Activated T-cell treated with anti-CD3 and anti-CD28 coated beads for 1 hour (primary cell): ENCODE data around the gene USP7.

Source experiments
- DNase-seq: peaks from one replicate; pipeline ENCODE4 v3.0.0-alpha.2; 2020; ENCODE audit warnings: low read depth

The USP7 gene

DNA sequence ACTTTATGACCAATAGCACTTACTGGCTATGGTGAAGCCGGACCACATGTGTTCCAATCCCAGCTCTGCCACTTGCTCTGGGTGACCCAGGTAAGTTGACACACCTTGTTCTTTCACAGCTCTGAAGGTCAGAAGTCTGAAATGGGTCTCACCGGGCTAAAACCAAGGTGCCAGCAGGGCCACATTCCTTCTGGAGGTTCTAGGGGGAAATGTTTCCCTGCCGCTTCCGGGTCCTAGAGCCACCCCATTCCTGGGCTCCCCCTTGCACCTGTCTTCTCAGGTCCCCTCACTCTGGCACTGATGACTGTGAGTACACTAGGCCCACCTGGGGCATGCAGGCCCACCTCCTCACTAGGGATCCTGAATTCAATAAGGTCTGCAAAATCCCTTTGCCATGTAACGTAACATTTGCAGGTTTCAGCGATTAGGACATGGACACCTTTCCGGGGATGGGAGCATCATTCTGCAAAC, 11.4 kb downstream of the USP7 start:
- DNase-seq, result no peak

DNA sequence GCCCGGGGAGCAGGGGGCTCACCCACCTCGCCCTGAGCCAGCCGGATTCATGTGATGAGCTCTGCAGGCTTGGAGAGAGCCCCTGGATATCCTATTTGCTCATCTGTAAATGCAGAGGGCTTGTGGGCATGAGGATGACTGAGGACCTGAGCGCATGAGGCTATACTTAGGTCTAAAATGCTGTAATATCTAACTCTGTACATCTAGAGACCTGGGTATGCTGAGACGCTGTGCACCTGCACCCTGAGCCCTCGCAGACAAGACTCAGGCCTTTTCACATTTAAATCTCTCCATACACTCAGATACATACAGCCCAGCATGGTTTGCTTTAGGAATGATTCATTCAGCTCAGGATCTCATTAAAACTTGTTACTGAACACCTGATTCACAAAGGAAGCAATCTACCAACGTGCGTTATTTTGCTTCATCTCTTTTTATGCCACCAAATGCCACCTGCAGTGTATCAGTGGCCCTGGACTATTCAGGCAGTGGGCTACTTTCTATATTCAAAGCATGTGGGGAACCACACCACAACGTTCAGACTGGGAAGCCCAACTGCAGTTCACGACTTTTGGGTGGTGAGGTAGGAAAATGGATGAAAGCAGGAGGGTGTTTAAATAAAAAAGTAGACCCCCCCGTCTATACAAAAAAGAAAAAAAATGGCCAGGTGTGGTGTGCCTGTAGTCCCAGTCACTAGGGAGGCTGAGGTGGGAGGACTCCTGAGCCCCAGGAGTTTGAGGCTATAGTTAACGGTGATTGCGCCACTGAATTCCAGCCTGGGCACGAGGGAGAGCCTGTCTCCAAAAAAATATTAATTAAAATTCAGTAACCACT, 12.0 kb downstream of the USP7 start:
- no peak for DNase-seq

DNA sequence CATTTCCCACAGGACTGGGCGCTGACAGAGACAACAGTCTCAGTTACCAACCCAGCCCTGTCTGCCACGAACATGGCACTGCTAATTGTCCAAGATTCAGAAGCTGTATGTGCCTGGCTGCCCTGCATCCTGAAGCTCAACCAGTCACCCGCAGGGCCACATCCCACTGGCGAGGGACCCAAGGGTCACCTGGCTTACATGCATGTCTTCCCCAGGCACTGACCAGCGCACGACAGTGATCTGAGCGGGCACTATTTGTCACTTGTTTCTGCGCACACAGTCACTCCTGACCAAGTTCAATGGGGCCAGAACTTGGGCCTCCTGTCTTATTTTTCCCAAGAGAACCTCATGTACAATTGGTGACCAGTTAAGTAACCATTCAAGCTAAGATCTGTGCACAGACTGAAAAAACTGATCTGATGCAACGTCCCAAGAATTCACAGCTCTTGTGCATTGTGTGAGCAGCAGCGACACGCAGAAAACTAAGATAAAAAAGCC, 13.1 kb downstream of the USP7 start:
- DNase-seq, result no peak

DNA sequence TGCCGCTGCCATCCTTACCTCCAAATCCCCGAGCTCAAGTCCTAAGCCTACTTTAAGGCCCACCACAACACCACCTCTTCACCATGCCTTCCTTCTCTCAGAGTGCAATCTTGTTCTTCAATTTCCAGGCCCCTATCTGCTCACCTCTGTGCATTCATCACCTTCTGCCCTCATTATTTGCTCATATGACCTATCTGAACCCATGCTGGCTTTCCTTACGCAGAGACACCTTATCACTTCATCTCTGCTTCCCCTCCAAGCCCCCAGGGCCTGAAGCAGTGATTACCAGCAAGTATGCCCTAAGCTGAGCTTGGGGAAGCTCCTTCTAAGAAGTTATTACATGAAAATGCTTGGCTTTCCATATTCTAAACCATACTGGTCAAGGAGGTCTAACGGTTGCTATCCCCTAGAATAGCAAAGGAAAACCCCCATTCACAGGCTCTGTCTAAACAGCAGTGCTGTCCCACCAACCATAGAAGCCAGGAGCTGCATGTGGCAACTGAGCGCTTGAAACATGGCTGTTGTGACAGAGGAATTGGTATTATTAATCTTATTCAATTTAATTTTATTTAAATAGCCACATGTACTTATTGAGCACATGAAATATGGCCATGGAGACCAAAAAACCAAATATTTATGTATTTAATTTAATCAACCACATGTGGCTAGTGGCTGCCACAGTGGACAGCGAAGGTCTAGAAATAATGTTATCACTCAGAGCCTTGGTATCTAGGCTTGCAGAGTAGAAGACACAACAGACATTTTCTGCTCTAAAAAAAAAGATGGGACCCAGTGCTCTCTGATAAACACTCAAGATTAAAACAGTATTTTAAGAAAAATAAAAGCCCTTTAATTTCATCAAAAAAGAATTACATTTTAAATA, 13.9 kb downstream of the USP7 start:
- no peak for DNase-seq

DNA sequence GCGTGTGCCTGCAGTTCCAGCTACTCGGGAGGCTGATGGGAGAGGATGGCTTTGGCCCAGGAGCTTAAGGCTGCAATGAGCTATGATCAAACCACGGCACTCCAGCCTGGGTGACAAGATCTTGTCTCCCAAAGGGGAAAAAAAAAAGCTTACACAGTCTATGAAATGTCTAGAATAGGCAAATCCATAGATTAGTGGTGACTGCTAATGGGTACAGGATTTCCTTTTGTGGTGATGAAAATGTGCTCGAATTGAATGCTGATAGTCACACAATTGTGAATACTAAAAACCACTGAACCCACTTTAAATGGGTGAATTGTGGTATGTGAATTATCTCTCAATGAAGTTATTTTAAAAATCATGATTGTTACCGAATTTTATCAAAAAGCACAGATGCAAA, 14.9 kb downstream of the USP7 start:
- no peak for DNase-seq

DNA sequence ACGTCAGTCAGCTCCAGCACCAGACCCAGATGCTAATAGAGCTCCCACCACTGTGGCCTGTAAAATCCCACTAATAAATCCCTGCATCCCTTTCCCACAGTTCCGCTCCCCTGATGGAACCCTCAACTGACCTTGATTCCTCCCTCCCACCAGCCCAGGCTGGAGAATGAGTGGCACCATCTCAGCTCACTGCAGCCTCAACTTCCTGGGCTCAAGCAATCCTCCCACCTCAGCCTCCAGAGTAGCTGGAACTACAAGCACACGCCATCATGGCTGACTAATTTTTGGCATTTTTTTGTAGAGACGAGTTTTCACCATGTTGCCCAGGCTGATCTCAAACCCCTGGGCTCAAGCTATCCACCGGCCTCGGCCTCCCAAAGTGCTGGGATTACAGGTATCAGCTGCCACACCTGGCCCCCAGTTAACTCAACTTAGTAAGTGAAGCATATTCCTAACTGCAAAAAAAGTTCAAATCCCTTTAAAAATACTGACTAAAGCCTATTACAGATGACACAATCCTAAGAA, 15.6 kb downstream of the USP7 start:
- DNase-seq, result no peak

DNA sequence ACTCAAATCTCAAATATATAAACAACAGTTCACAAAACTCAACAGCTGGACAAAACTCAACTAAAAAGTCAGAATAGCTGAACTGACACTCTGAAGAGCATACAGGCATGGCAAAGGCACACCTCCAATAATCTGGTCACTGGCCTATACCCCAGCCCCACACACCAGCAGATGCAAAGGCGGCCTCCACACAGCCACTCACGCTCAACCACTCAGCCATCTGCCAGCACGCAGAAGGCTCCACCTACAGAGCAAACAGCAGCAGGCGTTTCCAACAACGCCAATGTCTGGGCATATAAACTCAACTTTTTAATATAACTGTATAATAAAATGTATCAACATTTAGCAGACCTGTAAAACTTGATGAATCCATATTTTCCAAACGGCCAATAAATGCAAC, 17.2 kb downstream of the USP7 start:
- no peak for DNase-seq

DNA sequence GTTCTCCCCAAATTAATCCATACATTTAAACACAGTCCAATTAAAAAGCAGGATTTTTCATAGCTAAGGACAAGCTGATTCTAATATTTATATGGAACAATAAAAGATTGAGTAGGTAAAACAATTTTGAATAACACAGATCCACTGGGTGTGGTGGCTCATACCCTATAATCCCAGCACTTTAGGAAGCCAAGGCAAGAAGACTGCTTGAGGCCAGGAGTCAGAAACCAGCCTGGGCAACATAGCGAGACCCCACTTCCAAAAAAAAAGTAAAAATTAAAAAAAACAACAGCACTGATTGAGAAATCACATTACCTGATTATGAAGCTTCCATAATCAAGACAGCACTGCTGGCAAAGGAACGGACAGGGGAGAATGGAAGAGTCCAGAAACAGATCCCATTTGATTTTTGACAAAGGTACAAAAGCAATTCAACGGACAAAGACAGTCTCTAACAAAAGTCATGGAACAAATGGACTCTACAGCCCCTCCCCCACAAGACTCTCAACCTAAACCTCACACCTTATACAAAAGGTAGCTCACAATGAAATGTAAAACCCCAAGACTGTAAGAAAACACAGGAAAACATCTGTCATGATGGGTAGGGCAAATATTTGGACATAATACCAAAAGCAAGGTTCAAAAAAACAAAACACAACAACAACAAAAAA, 17.9 kb downstream of the USP7 start:
- DNase-seq, result no peak

DNA sequence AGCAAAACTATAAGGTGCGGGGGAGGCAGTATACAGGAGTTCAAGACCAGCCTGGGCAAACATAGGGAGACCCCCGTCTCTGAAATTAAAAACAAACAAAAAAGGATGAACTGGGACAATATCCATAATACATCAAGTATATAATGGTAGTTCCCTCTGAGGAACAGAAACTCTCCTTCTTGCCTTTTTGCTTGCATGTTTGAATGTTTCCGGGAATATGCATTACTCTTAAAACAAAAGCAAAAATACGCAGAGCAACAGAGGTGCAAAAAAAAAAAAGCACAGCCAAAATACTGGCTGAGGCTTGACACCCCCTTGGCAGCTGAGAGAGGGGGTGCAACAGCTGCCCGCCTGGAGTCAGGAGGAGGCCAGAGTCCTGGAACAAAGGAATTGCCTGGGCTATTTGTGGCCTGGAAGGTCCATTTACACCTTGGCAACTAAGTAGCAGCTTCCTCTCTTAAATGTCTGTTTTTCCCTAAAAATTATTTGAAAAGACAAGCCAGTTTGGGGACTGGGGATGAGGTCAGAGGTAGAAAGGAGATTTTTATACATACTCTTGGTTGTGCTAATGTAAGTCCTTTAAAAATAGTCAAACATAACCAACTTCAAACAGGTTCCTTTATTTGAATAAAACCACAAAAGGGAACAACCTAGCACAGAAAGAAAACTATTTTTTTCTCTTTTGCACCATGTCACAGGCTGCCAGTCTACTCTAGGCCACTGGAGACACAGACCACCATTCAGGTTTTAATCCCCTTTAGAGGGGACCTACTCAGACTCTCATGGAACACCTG, 19.5 kb downstream of the USP7 start:
- DNase-seq, result no peak

DNA sequence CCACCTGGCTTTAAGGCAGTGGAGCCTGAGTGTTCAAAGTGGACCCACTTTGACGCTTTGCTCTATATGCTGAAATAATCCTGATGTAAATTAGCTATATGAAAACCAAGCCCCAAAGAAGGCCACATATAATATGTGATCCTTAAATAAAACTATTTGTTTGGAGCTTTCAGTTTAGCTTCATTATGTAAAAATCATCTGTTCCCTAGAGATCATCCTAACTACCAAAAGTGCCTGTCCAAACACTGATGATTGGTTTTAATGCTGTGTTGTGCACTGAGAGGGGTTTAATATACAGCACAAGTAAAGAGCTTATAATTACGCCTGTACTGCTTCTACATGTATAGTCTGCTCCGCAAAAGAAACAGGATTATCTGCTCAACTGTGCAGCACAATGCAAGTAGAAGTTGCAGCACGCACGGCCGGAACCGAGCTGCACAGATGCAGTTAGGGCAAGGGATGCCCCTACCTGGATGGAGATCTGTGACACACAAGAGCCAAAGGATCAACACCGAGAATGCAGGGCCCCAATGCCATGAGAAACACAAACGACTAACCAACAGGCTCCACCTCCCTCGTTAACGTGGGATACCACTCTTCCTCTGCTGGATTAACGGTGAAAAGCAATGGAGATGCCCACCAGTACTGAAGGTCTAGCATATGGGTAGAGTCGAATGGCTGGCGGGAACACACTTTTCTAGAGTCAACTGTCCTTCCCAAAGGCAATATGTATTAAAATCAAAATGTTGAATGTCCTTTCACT, 20.5 kb downstream of the USP7 start:
- no peak for DNase-seq

DNA sequence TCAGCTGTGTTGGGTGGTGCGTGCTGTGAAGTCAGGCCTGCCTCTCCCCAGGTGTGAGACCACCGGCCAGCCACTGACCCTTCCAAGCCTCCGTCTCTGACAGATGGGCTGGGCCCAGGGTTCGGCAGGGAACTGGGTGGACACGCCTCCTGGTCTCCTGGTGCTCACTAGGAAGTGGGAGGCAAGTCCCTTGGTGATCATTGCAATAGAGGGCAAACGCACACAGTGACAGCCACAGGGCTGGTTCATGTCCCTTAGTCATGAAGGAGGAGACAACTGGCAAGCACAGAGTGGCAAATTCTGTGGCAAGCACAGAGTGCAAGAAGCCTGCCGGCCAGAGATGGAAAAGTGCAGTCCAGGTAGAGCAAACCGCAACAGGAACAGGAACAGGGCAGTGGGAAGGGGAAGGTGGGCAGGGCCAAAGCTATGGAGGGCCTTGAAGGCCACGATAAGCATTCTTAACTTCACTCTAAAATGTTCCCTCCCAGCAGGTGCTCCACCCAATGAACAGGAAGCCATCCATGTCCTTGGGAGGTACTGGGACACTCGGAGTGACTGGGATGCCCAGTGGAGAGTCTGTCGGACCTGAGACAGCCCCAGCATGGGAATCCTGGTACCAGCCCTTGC, 21.9 kb downstream of the USP7 start:
- no peak for DNase-seq

DNA sequence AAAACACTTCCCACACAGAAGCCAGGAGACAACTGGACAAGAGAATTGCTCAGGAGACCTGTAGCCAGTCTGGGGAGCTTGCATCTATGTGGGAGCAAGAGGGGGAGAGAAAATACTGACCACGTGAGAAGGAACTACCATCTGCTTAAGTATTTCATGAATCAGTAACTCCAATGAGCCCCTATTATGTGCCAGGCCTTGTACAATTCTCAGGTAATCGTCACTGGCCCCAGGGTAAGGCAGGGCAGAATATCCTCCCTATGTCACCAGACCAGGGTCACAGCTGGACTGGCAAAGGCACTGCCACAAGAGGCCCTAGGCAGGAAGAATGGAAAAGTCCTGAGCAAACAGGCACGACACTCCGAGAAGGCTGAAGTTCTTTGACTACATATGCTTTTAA, 25.9 kb downstream of the USP7 start:
- no peak for DNase-seq

DNA sequence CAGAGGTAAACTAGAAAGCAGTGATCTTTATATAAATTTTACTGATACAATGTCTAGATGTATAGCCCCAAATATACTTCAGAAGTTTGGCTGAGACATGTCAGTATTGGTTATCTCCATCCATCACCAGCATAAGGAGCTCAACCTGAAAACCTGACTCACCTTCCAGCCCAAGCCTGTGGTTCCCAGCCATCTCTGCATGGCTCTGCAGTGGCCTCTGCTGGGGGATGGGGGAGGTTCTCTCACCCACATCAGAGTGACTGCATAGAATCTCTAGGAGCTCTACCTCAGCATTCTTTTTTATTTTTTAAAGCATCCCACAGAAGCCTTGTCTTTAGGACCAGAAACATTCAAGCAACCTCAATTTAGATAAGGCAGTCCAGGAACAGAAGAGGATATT, 27.3 kb downstream of the USP7 start:
- peak; percentile 63 for DNase-seq

DNA sequence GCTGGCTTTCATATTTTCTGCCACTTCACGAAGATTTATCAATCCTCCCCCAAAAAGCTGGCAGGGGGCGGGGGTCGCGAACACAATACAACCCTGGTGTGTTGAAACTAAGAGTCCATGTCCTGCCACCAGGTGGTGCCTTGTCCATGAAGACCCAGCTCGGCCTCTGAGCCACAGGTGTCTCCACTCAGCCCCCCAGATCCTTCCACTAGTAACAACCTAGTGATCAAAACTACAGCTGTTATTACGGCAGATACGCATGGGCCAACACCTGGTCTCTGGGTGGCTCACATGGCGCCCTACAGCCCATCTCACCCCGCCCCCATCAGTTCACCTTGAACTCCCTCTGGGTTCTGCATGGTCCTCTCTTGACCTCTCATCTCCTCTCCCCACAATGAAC, 27.7 kb downstream of the USP7 start:
- DNase-seq, result no peak

DNA sequence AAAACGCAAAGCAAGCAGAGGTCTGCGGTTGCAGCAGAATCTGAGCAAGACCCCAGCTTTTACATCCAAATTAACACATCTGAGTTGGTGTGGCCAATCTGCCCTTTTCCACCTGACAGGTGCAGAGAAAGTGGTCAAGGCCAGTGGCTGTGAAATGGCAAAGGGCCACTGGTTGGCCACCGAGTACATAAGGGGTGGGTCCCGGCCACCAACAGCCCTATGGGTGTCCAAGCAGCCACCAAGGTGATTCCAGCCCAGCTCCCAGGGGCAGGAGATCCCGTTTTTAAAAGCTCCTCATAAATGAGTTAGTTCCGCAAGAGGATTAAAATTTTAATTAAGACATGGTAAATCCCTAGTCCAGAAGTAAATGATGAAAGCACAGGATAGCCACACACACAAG, 29.1 kb downstream of the USP7 start:
- DNase-seq, result no peak

DNA sequence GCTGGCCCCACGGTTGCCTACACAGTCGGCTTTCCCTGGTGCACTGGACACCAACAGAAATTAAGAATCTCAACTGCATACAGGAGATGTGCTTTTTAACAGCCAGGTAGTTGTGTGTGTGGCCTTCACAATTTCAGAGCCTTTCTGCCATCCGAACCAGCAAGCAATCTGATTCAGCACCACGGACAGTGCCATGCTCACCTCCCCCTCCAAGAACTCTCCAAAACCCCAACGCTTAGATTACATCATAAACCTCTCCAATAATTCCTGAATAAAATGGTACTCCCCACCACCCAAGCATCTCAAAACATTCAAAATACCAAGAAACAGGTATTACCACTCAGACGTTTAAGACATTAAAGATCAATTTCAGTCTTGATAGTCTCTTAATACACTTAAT, 31.8 kb downstream of the USP7 start:
- peak; percentile 41 for DNase-seq

DNA sequence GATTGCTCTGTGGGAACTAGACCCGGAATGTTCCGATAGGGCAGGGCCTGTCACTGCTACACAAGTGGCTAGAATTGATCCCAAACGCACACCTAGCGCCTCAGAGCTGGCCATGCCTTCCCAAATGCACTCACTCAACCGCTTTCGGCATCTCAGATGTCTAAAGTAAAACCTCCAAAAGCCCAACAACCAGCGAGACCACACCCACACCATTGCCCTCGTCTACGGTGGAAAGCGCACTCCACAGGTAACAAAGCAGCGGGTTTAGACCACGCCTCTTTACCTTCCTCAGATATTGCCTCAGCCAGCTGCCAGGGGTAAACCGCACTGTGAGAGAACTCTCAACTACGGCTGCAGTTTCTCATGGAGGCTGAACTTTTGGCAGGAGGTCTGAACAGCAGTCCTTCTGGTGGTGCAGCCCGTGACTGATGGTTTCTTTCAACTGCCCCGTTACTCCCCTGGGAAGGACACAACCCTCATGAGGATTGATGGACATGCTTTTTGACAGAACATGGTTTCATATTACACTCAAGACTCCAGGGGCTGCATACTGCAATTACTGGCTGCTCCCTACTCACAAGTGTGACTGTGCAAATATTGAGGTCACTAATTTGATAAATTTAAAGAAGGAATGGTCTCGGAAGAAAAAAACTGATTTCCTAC, 34.5 kb downstream of the USP7 start:
- DNase-seq, result no peak

DNA sequence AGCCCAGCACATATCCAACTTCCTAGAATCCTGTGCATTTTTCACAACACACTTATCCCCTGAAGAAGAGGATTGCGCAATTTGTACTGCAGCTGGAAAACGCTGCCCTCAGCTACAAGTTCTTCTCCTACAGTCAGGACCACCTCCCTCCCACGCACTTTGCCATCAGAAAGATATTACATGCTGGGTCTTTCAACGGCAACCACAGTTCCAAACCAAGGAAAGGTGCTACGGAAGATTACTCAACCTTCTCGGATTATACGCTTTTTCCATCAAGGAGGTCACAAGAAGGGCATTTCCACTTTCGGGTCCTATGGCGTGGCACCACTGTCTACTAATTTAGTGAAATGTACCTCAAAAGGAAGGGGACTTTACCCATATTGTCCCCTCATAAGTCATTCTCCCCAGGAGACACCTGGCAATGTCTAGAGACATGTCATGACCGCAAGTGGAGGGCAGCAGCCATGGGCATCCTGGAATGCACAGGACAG, 35.2 kb downstream of the USP7 start:
- no peak for DNase-seq

DNA sequence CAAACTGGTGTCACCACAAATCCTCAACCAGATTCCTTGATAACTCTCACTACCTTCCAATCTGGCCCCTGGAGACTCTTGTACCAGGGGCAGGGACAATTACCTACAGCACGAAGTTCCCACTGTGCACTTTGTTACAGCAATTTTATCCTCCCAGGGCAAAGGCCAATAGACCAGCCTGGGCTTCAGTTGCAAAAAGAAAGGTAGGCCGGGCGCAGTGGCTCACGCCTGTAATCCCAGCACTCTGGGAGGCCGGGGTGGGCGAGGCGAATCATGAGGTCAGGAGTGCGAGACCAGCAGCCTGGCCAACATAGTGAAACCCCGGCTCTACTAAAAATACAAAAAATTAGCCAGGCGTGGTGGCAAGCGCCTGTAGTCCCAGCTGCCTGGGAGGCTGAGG, 36.9 kb downstream of the USP7 start:
- no peak for DNase-seq
